NCI-H526 (cell line): Measurements from ENCODE around the gene PLCB2.

Source experiments
- DNase-seq, 2 experiments: peaks; one replicate each; lab custom pipeline; 2025; lab: John Stamatoyannopoulos, UW

PLCB2 gene

GRCh38 chr15:40302288-40302886, 5.3 kb downstream of the PLCB2 start:
- no peak for DNase-seq

DNA sequence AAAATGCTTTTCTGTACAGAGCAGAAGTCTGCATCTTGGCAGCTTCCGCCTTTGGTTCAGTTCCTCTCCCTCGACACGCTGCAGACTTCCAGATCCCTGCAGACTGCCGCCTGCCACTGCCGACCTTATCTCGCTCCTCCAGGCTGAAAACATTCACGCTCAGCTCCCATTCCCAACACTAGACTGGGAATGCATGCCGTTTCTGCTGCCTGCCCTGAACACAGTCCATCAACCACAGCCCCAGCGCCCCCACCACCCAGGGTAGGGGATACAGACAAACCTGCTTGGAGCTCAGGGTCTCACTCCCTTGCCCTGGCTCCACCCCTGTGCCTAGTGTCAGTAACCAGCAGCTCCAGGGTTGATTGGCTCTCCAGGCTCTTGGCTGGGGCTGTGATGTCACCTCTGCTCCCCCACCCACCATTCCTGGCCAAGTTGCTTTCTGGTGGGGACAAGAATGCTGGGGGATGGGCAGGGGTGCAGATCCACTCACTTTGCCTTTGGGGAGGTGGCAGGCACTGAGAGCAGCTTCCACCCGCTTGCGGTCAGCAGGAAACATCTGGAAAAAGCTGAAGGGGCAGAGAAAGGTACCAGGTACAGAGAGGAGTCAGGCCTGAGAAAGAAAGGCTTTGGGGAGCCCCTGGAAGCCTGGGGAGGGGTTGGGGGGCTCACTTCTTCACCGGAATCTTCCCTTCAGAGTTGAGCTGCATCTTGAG, 6.1 kb downstream of the PLCB2 start:
- no peak for DNase-seq

DNA sequence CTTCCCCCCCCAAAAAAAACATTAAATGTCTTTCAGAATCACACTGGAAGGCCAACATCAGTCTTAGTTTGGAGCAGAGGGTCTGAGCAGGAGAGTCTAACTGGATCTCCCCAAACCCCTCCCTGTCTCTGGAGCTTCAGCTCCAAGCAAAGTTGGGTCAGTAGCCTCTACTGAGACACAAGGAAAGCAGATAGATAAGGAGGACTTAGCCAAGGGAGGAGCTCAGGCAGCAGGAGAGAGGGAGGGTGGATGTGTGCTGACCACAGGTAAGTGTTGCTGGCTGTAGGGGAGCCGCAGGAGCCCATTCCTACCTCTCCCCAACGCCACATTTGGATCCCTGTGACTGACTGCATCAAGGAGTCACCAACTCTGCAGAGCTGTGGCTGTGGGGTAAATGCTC, 7.0 kb downstream of the PLCB2 start:
- DNase-seq, result no peak

DNA sequence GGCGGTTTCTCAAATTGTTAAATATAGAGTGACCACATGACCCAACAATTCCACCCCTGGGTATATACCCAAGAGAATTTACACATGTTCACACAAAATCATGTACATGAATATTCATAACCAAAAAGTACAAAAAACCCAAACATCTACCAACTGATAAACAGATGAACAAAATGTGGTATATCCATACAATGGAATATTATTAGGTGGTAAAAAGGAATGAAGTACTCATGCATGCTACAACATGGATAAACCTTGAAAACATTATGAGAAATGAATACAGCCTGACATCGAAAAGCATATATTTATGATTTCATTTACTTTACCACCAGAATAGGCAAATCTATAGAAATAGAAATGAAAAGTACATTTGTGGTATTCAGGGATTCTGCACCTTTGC, 7.4 kb downstream of the PLCB2 start:
- DNase-seq, result no peak

DNA sequence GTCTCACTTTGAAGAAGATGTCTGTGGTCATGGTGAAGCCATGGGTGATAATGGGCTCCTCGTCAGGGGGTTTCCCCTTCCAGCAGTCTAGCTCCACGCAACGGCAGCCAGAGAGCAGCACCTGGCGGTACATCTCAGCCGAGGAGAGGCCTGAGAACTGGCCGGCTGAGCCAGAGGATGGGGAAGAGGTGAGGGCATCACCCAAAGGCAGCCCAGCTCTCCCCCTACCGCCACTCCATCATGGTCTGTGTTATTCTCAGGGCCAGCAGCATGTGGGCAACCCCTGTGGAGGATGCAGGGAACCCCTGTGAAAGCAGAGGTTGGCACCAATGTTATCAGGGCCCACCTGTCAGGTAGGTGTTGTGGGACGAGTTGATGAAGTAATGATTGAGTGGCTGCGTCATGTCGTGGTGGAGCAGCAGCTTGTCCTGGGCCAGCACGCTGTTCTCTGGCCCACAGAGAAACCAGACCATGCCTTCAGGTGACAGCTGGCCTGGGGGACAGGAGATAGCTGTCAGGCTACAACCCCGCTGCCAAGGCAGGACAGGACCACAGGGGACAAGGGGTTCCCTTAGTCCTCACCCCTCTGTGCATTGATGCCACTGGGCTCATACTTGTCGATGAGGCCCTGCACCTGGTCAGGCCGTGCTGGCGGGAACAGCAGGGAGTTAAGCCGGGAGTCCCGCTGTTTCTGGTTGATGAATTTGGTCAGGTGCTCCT, 9.4 kb downstream of the PLCB2 start:
- no peak for DNase-seq

- no peak for DNase-seq
These were observed 10.4 kb downstream of the PLCB2 start for GRCh38 chr15:40297356-40297755.

- DNase-seq, result no peak
These were observed 11.0 kb downstream of the PLCB2 start for GRCh38 chr15:40296561-40297230.

- no peak for DNase-seq
These were observed 11.7 kb downstream of the PLCB2 start for GRCh38 chr15:40295877-40296560.

DNA sequence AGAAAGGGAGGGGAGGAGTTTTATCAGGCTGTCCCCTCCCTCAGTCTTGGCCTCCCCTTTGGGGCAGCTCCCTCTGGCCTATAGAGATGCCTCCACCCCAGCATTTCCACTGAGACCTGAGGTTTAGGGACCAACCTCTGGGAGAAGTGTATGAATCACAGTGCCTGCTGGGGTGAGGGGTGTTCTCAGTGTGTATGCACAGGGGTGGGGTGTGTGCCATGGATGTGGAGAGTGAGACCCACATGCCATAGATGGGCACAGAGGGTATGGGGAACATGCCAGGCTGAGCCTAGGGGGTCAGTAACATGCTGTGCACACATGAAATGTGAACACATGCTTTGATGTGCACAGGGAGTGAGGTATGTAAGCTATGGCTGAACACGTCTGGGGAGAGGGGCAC, 12.4 kb downstream of the PLCB2 start:
- DNase-seq, result no peak

GRCh38 chr15:40293905-40294895, 13.5 kb downstream of the PLCB2 start:
- DNase-seq, result no peak

DNA sequence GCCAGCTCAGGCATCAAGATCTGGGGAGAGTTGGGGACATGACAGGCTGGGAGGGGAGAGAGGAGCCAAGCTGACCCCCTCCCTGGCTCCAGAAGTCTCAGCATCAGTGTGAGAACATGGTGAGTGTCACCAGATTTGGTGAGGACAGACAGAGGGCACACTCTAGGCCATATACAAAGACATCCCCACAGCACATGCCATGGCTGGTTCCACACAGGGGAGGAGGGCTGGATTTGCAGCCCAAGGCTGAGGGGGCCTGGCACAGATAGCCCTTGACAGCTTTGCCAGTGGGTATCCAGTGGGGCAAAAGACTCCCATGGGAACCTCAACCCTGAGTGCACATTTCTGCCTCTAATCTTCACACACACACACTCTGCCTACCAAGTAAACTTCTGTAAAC, 14.7 kb downstream of the PLCB2 start:
- no peak for DNase-seq

- DNase-seq, result no peak
These were observed 15.5 kb downstream of the PLCB2 start for GRCh38 chr15:40292246-40292645.

DNA sequence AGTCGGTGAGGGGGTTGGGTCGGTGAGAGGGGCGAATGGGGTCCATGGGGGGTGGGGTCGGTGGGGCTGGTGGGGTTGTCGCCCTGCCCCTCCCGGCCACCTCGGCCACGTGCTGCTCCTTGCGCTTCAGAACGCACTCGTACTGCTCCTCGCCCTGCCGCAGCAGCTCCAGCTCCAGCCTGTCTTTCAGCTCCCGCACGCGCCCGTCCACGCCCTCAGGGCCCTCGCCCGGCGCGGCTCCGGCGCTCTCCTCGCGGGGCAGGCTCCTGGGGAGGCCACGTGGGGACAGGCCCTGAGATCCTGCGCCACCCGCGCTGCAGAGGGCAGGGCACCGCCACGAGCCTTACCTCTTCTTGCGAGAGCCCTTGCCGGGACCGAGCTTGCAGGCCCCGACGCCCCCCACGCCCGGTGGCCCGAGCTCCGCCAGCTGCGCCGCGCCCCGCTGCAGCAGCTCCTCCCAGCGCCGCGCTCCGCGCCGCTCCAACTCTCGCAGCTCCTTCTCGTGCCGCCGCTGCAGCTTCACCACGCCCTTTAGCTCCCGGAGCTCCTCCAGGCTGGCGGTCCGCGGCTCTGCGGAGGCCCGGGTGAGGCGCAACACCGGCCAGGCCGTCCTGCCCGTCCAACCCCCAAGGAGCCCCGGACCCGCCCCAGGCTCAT, 16.7 kb downstream of the PLCB2 start:
- DNase-seq, result peak; percentile 35 to 85

- DNase-seq, result no peak
These were observed 17.2 kb downstream of the PLCB2 start for GRCh38 chr15:40290545-40290917.

DNA sequence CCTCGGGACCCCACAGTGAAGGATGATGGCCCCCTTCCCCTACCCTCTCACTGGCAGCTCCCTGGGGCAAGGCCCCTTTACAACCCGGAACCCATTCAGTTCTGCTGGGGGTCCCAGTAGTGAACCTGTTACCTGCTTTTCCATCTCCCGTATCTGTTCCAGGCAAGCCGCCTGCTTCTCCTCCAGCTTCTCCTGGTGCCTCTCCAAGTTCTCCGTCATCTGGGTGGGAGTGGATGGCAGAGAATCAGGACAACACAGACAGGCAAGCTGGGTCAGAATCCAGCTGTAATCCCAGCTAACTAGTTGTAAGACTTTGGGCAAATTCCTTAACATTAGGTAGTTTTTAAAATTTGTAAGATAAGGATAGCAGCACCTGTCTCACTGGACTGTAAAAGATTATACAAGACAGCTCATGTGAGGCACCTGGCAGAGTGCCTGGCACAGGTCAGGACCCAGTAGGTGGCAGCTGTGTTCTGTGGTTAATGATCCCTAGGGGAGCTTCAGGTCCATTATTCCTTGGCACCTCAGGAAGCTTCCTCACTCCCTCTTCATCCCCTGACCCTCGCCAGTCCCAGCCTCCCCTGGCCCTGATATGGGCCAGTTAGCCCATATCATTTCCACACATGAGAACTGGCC, 18.5 kb downstream of the PLCB2 start:
- DNase-seq, result peak in 1 of 2 experiments; percentile 55

DNA sequence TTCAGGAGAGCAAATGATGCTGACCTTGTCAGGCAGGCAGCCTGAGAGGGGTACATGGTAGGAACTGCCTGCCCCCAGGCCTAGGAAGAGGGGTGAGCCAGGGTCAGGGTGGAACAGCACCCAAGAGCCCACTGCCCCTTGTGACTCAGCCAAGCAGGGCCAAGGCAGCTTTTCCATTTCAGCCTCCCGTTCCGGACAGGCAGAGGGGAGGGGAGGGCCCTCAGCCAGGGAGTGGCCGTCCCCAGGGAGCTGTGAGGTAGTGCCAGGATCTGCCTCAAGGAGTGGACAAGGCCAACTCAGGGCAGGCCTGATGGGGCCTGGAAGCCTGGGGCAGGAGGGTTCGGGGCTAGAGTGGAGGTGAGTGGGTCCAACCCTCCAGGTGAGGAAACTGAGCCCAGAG, 19.8 kb downstream of the PLCB2 start:
- DNase-seq, result peak in 1 of 2 experiments; percentile 41

- no peak for DNase-seq
These were observed 20.2 kb downstream of the PLCB2 start for GRCh38 chr15:40287505-40287904.

DNA sequence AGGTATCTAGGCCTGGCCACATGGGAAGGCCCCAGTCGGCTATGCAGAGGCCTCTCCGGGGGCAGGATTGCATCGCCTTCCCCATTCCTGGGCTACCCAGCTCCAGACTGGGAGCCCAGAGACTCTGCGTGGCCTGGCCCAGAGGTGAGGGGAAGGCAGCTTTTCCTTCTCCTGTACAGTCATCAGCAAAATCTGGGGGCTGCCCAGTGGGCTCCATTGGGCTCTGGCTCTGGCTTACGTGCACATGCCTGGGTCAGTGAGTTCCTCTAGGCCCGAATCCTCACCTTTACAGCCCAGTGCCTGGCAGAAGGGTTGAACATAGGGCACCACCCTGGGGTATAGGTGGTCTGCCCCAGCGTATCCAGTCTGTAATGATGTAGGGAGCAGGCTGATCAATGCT, 20.9 kb downstream of the PLCB2 start:
- no peak for DNase-seq

- DNase-seq, result no peak
These were observed 21.6 kb downstream of the PLCB2 start for GRCh38 chr15:40286061-40286532.

DNA sequence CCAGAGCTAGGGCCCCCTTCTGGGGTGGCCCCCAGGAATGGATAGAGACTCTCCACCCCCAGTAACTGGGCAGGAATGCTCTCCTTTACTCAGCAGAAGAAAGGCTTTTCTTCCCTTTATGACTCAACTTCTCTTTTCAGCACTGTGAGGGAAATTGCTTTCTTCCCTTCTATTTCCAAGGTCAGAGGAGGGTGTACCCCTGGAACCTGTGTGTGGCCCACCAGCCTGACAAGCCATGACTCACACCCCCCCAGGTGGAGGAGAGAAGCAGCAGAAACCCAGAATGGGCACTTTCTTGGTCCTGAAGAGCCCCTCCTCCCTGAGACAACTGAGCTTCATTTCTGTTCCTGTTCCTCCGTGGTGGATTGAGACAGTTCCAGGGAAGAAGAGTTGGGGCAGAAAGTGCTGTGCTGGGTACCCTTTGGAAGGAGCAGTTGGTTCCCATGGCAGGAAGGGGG, 22.2 kb downstream of the PLCB2 start:
- DNase-seq, result no peak
